PC-9 (cell line): Measurements from ENCODE around the gene FXYD7. TPM values are rescaled to one million over a fixed set of nuclear protein-coding genes. Genes with fewer than 3 reads are reported as not detected.

Source experiments
- BruUV-seq: library from RNA; stranded (reverse); fragments of 400-500 nt; replicated peaks from 2 replicates; lab custom pipeline; 2021; lab: Mats Ljungman, UMichigan
- CTCF ChIA-PET: fragments of 300-600 bp; sonication (Branson Sonifier 250); formaldehyde crosslinking; loops from one replicate; lab custom pipeline; 2022; ENCODE audit warnings: antibody characterized with exemption; lab: Charles Lee
- POLR2A ChIA-PET: fragments of 300-600 bp; sonication (Branson Sonifier 250); formaldehyde crosslinking; loops from one replicate; lab custom pipeline; 2022; ENCODE audit warnings: antibody characterized with exemption; ENCODE audit not compliant: unreplicated experiment; lab: Charles Lee
- DNase-seq, 2 experiments: peaks; one replicate each; pipeline versions ENCODE4 v3.0.0 to v3.0.0-alpha.2; 2015 to 2022; ENCODE audit warnings: mixed read lengths in 1 of 2
- H2AFZ ChIP-seq: fragments of 200-600 bp; sonication (generic); 2 replicates; pipeline ENCODE4 v1.8.1; 2017; ENCODE audit warnings: antibody characterized with exemption
- H3F3A ChIP-seq: fragments of 200-600 bp; sonication (generic); 2 replicates; pipeline ENCODE4 v1.8.1; 2017; ENCODE audit warnings: antibody characterized with exemption, mild to moderate bottlenecking, low read depth; ENCODE audit not compliant: insufficient read depth
- H3K27ac ChIP-seq: fragments of 200-600 bp; sonication (generic); 2 replicates; pipeline ENCODE4 v1.6.1; 2016; ENCODE audit warnings: mixed run types
- H3K27me3 ChIP-seq: fragments of 200-600 bp; sonication (generic); 2 replicates; pipeline ENCODE4 v1.6.1; 2016; ENCODE audit warnings: low read depth, mixed run types; ENCODE audit not compliant: insufficient read depth
- H3K36me3 ChIP-seq: fragments of 200-600 bp; sonication (generic); 2 replicates; pipeline ENCODE4 v1.6.1; 2016; ENCODE audit warnings: low read depth, mixed run types
- H3K4me1 ChIP-seq: fragments of 200-600 bp; sonication (generic); replicated peaks from 2 replicates; pipeline ENCODE4 v1.6.1; 2016; ENCODE audit warnings: mixed run types; ENCODE audit not compliant: insufficient read depth
- H3K4me2 ChIP-seq: fragments of 200-600 bp; sonication (generic); 2 replicates; pipeline ENCODE4 v1.6.1; 2017; ENCODE audit warnings: mixed run types
- H3K4me3 ChIP-seq: fragments of 200-600 bp; sonication (generic); 2 replicates; pipeline ENCODE4 v1.6.1; 2016; ENCODE audit warnings: mixed run types
- H3K79me2 ChIP-seq: fragments of 200-600 bp; sonication (generic); 2 replicates; pipeline ENCODE4 v1.6.1; 2017; ENCODE audit warnings: low read depth, mixed run types
- H3K9me2 ChIP-seq: fragments of 200-600 bp; sonication (generic); 2 replicates; pipeline ENCODE4 v1.8.1; 2017; ENCODE audit warnings: mild to moderate bottlenecking; ENCODE audit not compliant: insufficient read depth
- H3K9me3 ChIP-seq: fragments of 200-600 bp; sonication (generic); 2 replicates; pipeline ENCODE4 v1.8.1; 2016; ENCODE audit warnings: low read depth; ENCODE audit not compliant: insufficient read depth
- H4K20me1 ChIP-seq: fragments of 200-600 bp; sonication (generic); 2 replicates; pipeline ENCODE4 v1.8.1; 2017; ENCODE audit not compliant: insufficient read depth
- EZH2 ChIP-seq: fragments of 200-600 bp; sonication (generic); IDR thresholded peaks from 2 replicates; pipeline ENCODE4 v1.8.0; 2017; ENCODE audit warnings: antibody characterized with exemption, low read depth
- intact Hi-C: fragments of 100-400 bp; cut with micrococcal nuclease; formaldehyde crosslinking; loops from one replicate; pipeline ENCODE4 v1.10.0; 2022; ENCODE audit not compliant: unreplicated experiment
- total RNA-seq: library from RNA; stranded (reverse); gene quantifications from 2 replicates; pipeline ENCODE4 v1.2.3, GENCODE V29; 2021
- TF ChIP-seq, protein P1 (sequence below): fragments of 200-600 bp; sonication (generic); conservative IDR thresholded peaks from 2 replicates; pipeline ENCODE4 v1.6.1; 2017; ENCODE audit warnings: mixed run types, antibody characterized with exemption, mild to moderate bottlenecking, moderate library complexity

FXYD7 gene
- total RNA-seq, 1 experiment from 2014 or later: not detected

- H2AFZ ChIP-seq: no peak overlapping the region
- POLR2A ChIA-PET: interaction anchor here (0.5 kb wide), 1 partner anchor 8 kb away, joined by 6 read pairs; no protein-coding TSS in a partner anchor
- H3K4me3 ChIP-seq: peak overlapping the region; percentile 28; the same call in 1 of the 2 replicates
Observed at GRCh38 chr19:35122687-35123551, 20.1 kb upstream of the FXYD7 start.

GRCh38 chr19:35123573-35123972 is 19.5 kb upstream of the FXYD7 start:
- no peaks in the 10 kb centered on the region for H3K9me3 ChIP-seq
- H3F3A ChIP-seq: peaks cover 59% of the 10 kb centered on the region
- ChIA-PET POLR2A (interaction anchor here (0.5 kb wide), 1 partner anchor 9 kb away, joined by 6 read pairs; no protein-coding TSS in a partner anchor), CTCF (interaction anchor here (0.6 kb wide), 1 partner anchor 18 kb away, joined by 3 read pairs; no protein-coding TSS in a partner anchor)
- TF ChIP-seq, protein P1, sequence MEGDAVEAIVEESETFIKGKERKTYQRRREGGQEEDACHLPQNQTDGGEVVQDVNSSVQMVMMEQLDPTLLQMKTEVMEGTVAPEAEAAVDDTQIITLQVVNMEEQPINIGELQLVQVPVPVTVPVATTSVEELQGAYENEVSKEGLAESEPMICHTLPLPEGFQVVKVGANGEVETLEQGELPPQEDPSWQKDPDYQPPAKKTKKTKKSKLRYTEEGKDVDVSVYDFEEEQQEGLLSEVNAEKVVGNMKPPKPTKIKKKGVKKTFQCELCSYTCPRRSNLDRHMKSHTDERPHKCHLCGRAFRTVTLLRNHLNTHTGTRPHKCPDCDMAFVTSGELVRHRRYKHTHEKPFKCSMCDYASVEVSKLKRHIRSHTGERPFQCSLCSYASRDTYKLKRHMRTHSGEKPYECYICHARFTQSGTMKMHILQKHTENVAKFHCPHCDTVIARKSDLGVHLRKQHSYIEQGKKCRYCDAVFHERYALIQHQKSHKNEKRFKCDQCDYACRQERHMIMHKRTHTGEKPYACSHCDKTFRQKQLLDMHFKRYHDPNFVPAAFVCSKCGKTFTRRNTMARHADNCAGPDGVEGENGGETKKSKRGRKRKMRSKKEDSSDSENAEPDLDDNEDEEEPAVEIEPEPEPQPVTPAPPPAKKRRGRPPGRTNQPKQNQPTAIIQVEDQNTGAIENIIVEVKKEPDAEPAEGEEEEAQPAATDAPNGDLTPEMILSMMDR: no peak
- TF ChIP-seq EZH2: no peak
- H3K79me2 ChIP-seq: peaks cover 27% of the 10 kb centered on the region
- no peak overlapping the region for H2AFZ ChIP-seq
- no peaks in the 10 kb centered on the region for H3K27me3 ChIP-seq
- H4K20me1 ChIP-seq: no peaks in the 10 kb centered on the region
- intact Hi-C loops: loop anchor here (1.0 to 2.0 kb wide), 3 partner anchors 8 to 121 kb away; partner anchors contain the start of gene FXYD3
- H3K4me3 ChIP-seq: peak overlapping the region; percentile 28; the same call in 1 of the 2 replicates
- H3K9me2 ChIP-seq: no peaks in the 10 kb centered on the region
- peaks cover 4% of the 10 kb centered on the region; the same call in 1 of the 2 replicates for H3K36me3 ChIP-seq
- peak overlapping the region; percentile 90 for H3K27ac ChIP-seq
- H3K4me2 ChIP-seq: peak overlapping the region; percentile 99
- BruUV-seq: no TSS peak
- peaks cover 76% of the 10 kb centered on the region for H3K4me1 ChIP-seq
- DNase-seq: peak; percentile 74 to 79

More at GRCh38 chr19:35122687-35123551, 20.1 kb upstream of the FXYD7 start:
- intact Hi-C loops: loop anchor here (1.0 to 2.0 kb wide), 3 partner anchors 8 to 120 kb away; partner anchors contain the start of gene FXYD3
- no peaks in the 10 kb centered on the region for H3K9me3 ChIP-seq
- peak overlapping the region; percentile 90 for H3K27ac ChIP-seq
- H3K9me2 ChIP-seq: no peaks in the 10 kb centered on the region
- peaks cover 83% of the 10 kb centered on the region for H3K4me1 ChIP-seq
- H3K4me2 ChIP-seq: peak overlapping the region; percentile 99
- CTCF ChIA-PET: interaction anchor here (0.6 kb wide), 1 partner anchor 19 kb away, joined by 3 read pairs; no protein-coding TSS in a partner anchor
- H4K20me1 ChIP-seq: no peaks in the 10 kb centered on the region
- H3K27me3 ChIP-seq: no peaks in the 10 kb centered on the region
- peaks cover 62% of the 10 kb centered on the region for H3F3A ChIP-seq
- TF ChIP-seq, protein P1: no peak
- no peak for TF ChIP-seq EZH2
- no TSS peak for BruUV-seq
- peaks cover 4% of the 10 kb centered on the region; the same call in 1 of the 2 replicates for H3K36me3 ChIP-seq
- peak; percentile 83 to 88 for DNase-seq
- H3K79me2 ChIP-seq: peaks cover 33% of the 10 kb centered on the region
